ENCODE results near the gene CPA2. TPM values are rescaled to one million over a fixed set of nuclear protein-coding genes. Genes with fewer than 3 reads are reported as not detected.
"Not testable (repeated sequence)": the region's sequence is repeated elsewhere in the genome, so short reads cannot be mapped to it uniquely, and the experiment has no call there.

CPA2 gene
- total RNA-seq, 1 experiment from 2014 or later: 1.9 TPM

DNA sequence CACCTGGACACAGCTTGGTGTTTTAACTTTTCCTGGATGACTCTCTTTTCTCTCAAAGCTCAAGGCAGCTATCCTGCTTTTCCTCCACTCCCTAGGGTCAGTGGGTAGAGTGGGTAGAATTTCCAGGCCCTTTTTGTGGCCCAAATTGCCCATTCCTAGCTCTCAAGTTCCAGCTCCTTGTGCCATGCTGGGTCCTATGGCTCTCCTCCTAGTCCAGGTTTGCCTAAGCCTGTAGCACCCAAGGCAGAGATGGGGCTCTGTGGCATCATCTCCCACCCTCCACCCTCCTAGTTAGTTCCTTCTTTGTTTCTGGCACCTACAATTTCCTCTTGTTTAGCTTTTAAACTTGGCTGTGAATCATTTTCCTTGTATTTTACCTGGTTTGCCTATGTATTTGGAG lies 36.0 kb downstream of the CPA2 start:
- no peaks in the 10 kb centered on the region for H3K27me3 ChIP-seq
- peaks cover 4% of the 10 kb centered on the region; the same call in 1 of the 2 replicates for H3K9me3 ChIP-seq (replicated peaks)
- no peak overlapping the region for H3K4me3 ChIP-seq
- no peaks in the 10 kb centered on the region for H3K36me3 ChIP-seq
- H3K4me1 ChIP-seq: no peaks in the 10 kb centered on the region
- no peak overlapping the region for H3K27ac ChIP-seq
- DNase-seq: no peak

GRCh38 chr7:130303127-130303526 lies 36.5 kb downstream of the CPA2 start:
- no peaks in the 10 kb centered on the region for H3K27me3 ChIP-seq
- H3K27ac ChIP-seq: no peak overlapping the region
- H3K4me3 ChIP-seq: no peak overlapping the region
- no peak for DNase-seq
- no peaks in the 10 kb centered on the region for H3K36me3 ChIP-seq
- H3K9me3 ChIP-seq (replicated peaks): peaks cover 4% of the 10 kb centered on the region; the same call in 1 of the 2 replicates
- H3K4me1 ChIP-seq: no peaks in the 10 kb centered on the region

DNA sequence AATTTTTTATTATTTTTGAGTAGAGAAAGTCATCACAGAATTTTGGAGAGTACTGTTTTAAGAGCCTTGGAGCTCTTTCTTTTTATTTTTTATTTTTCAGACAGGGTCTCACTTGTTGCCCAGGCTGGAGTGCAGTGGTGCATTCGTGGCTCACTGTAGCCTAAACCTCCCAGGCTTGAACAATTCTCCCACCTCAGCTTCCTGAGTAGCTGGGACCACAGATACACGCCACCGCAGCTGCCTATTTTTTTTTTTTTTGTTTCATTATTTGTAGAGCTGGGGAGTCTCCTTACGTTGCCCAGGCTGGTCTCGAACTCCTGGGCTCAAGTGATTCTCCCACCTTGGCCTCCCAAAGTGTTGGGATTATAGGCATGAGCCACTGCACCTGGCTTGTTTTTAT lies 36.9 kb downstream of the CPA2 start:
- H3K27me3 ChIP-seq: no peaks in the 10 kb centered on the region
- no peaks in the 10 kb centered on the region for H3K36me3 ChIP-seq

DNA sequence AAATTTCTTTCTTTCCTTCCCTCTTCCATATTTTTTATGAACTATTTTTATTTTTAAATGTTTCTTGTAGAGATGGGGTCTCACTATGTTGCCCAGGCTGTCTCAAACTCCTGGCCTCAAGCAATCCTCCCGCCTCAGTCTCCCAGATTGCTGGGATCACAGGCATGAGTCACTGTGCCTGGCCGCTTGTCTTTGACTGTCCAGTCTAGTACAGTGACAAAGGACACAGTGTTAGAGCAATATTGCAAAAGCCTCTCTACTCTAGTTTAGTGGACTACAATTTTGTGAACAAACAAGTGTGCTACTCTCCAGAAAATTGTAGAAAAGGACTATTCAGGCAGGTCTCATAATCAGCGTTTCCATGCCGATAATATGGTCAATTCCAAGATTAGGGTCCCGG lies 37.3 kb downstream of the CPA2 start:
- Histone ChIP-seq H3K9me3 (replicated peaks) (peaks cover 4% of the 10 kb centered on the region; the same call in 1 of the 2 replicates), H3K27me3 (no peaks in the 10 kb centered on the region), H3K36me3 (no peaks in the 10 kb centered on the region), H3K4me1 (no peaks in the 10 kb centered on the region), H3K4me3 (no peak overlapping the region), H3K27ac (no peak overlapping the region)
- DNase-seq: no peak

More for the DNA sequence above, 36.9 kb downstream of the CPA2 start:
- Histone ChIP-seq H3K27ac (no peak overlapping the region), H3K4me1 (no peaks in the 10 kb centered on the region), H3K9me3 (replicated peaks) (peaks cover 4% of the 10 kb centered on the region; the same call in 1 of the 2 replicates), H3K4me3 (no peak overlapping the region)
- no peak for DNase-seq

DNA sequence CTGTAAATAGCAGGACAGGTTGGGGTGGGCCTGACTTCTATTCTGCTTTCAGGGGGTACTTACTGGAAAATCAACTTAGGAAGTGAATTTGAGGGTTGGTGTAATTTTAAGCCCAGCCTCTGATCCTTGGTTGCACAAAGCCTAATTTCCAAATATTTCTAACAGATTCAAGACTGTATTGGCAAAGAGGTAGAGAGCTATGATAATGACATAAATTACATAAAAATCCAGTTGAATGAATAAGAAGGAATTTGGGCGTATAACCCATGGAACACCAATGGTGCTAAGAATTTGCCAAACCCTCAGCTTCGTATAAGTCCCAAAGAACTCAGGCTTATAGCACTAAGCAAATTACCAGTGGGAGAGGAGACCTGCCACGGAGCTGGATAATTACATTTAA lies 38.2 kb downstream of the CPA2 start:
- Histone ChIP-seq H3K4me1 (no peaks in the 10 kb centered on the region), H3K27me3 (no peaks in the 10 kb centered on the region), H3K27ac (no peak overlapping the region), H3K36me3 (no peaks in the 10 kb centered on the region), H3K9me3 (replicated peaks) (peaks cover 4% of the 10 kb centered on the region; the same call in 1 of the 2 replicates), H3K4me3 (no peak overlapping the region)
- DNase-seq: no peak

- Histone ChIP-seq H3K27me3 (no peaks in the 10 kb centered on the region), H3K36me3 (no peaks in the 10 kb centered on the region), H3K4me3 (no peak overlapping the region), H3K27ac (no peak overlapping the region), H3K4me1 (no peaks in the 10 kb centered on the region), H3K9me3 (replicated peaks) (peaks cover 3% of the 10 kb centered on the region; the same call in 1 of the 2 replicates)
- DNase-seq: no peak
Observed at GRCh38 chr7:130305433-130306042, 38.9 kb downstream of the CPA2 start.

GRCh38 chr7:130309986-130310385 lies 43.3 kb downstream of the CPA2 start:
- H3K27me3 ChIP-seq: no peaks in the 10 kb centered on the region
- DNase-seq: no peak

GRCh38 chr7:130314305-130314704 lies 47.6 kb downstream of the CPA2 start:
- H3K9me3 ChIP-seq (replicated peaks): peaks cover 23% of the 10 kb centered on the region

More at GRCh38 chr7:130309986-130310385, 43.3 kb downstream of the CPA2 start:
- H3K9me3 ChIP-seq (replicated peaks): peaks cover 14% of the 10 kb centered on the region; the same call in 1 of the 2 replicates
- no peak overlapping the region for H3K27ac ChIP-seq
- no peak overlapping the region for H3K4me3 ChIP-seq
- H3K36me3 ChIP-seq: no peaks in the 10 kb centered on the region
- H3K4me1 ChIP-seq: no peaks in the 10 kb centered on the region

DNA sequence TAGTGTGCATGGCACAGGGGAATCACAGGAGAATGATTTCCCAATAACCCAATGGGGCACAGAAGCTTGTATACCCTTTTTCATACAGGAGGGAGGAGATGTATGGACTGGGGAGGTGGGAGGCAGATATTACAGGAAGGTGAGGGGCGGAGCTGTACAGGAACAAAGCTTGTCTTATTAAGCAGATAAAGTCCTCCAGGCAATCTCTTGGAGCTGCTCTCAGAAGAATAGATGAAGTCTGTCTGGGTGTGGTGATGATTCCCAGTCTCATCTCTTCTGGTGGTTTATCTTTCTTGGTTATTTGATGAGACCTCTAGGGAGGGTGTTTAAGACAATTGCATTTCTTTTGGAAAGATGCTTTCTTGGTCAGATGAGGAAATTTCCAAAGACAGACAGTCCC lies 52.9 kb downstream of the CPA2 start:
- Histone ChIP-seq H3K27ac (no peak overlapping the region), H3K9me3 (replicated peaks) (peaks cover 12% of the 10 kb centered on the region), H3K36me3 (no peaks in the 10 kb centered on the region), H3K4me1 (peaks cover 5% of the 10 kb centered on the region), H3K27me3 (no peaks in the 10 kb centered on the region), H3K4me3 (no peak overlapping the region)
- no peak for DNase-seq

More at GRCh38 chr7:130314305-130314704, 47.6 kb downstream of the CPA2 start:
- DNase-seq: no peak
- H3K4me3 ChIP-seq: no peak overlapping the region
- H3K4me1 ChIP-seq: no peaks in the 10 kb centered on the region
- no peaks in the 10 kb centered on the region for H3K36me3 ChIP-seq
- H3K27me3 ChIP-seq: no peaks in the 10 kb centered on the region
- no peak overlapping the region for H3K27ac ChIP-seq

GRCh38 chr7:130321542-130322229 lies 55.0 kb downstream of the CPA2 start:
- H3K36me3 ChIP-seq; H3K4me1 ChIP-seq; H3K27me3 ChIP-seq; H3K9me3 ChIP-seq (replicated peaks); H3K27ac ChIP-seq; H3K4me3 ChIP-seq: not testable (repeated sequence)
- peak in 1 of 2 experiments; percentile 41 for DNase-seq

DNA sequence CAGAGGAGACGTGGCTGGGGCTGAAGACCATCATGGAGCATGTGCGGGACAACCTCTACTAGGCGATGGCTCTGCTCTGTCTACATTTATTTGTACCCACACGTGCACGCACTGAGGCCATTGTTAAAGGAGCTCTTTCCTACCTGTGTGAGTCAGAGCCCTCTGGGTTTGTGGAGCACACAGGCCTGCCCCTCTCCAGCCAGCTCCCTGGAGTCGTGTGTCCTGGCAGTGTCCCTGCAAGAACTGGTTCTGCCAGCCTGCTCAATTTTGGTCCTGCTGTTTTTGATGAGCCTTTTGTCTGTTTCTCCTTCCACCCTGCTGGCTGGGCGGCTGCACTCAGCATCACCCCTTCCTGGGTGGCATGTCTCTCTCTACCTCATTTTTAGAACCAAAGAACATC lies 56.0 kb downstream of the CPA2 start:
- H3K9me3 ChIP-seq (replicated peaks): peaks cover 3% of the 10 kb centered on the region; the same call in 1 of the 2 replicates
- peaks cover 5% of the 10 kb centered on the region for H3K4me1 ChIP-seq
- no peak for DNase-seq
- no peak overlapping the region for H3K27ac ChIP-seq
- no peak overlapping the region for H3K4me3 ChIP-seq
- no peaks in the 10 kb centered on the region for H3K27me3 ChIP-seq
- H3K36me3 ChIP-seq: no peaks in the 10 kb centered on the region

- no peak for DNase-seq
- Histone ChIP-seq H3K27ac (no peak overlapping the region), H3K4me3 (no peak overlapping the region), H3K9me3 (replicated peaks) (peaks cover 1% of the 10 kb centered on the region; the same call in 1 of the 2 replicates), H3K27me3 (no peaks in the 10 kb centered on the region), H3K4me1 (peaks cover 7% of the 10 kb centered on the region), H3K36me3 (no peaks in the 10 kb centered on the region)
Observed at GRCh38 chr7:130324306-130324943, 57.8 kb downstream of the CPA2 start.

- no peaks in the 10 kb centered on the region for H3K27me3 ChIP-seq
- no peak overlapping the region for H3K4me3 ChIP-seq
- DNase-seq: no peak
- H3K27ac ChIP-seq: no peak overlapping the region
- H3K36me3 ChIP-seq: no peaks in the 10 kb centered on the region
- peaks cover 10% of the 10 kb centered on the region for H3K4me1 ChIP-seq
- H3K9me3 ChIP-seq (replicated peaks): peaks cover 5% of the 10 kb centered on the region; the same call in 1 of the 2 replicates
Observed at GRCh38 chr7:130329681-130330080, 63.0 kb downstream of the CPA2 start.

DNA sequence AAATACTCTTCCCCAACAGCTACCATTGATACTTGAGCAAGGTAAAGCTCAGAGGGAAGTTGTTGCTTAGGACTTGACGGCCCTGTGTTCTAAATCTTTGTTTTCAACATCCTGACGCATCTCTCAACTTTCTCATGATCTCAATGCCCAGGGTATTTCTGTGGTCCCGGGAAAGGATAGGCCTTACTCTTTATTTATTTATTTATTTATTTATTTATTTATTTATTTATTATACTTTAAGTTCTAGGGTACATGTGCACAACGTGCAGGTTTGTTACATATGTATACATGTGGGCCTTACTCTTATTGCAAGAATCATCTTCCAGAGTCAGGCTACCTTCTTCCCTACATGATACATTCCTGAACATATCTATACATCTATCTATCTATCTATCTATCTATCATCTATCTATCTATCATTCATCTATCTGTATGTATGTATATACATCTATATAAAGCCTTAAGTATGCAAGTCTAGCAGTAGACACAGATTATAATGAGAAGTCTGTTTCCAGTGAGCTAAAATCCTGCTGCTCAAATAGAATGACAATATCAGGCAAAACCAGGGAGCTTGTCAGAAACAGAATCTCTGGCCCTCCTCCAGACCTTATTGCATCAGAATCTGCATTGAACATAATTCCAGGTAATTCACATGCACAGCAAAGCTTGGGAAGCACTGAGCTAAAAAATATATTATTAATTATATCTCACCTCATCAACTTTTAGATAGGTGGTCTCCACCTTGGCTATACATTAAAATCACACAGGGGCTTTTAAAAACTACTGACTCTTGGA lies 65.8 kb downstream of the CPA2 start:
- no peaks in the 10 kb centered on the region for H3K36me3 ChIP-seq
- no peak for DNase-seq

More for the DNA sequence above, 65.8 kb downstream of the CPA2 start:
- Histone ChIP-seq H3K27ac (no peak overlapping the region), H3K4me3 (no peak overlapping the region), H3K27me3 (no peaks in the 10 kb centered on the region), H3K9me3 (replicated peaks) (peaks cover 5% of the 10 kb centered on the region; the same call in 1 of the 2 replicates), H3K4me1 (peaks cover 10% of the 10 kb centered on the region)

All from SJCRH30 (cell line).